GM18873 (cell line): ENCODE results near the gene EXOC3L4.

Experiments
- ATAC-seq: cut with Tn5 transposase; IDR thresholded peaks from one replicate; pipeline ENCODE4 v1.9.1; 2021; ENCODE audit warnings: mild to moderate bottlenecking, moderate library complexity, moderate number of reproducible peaks; ENCODE audit not compliant: unreplicated experiment, low FRiP score

Gene EXOC3L4

DNA sequence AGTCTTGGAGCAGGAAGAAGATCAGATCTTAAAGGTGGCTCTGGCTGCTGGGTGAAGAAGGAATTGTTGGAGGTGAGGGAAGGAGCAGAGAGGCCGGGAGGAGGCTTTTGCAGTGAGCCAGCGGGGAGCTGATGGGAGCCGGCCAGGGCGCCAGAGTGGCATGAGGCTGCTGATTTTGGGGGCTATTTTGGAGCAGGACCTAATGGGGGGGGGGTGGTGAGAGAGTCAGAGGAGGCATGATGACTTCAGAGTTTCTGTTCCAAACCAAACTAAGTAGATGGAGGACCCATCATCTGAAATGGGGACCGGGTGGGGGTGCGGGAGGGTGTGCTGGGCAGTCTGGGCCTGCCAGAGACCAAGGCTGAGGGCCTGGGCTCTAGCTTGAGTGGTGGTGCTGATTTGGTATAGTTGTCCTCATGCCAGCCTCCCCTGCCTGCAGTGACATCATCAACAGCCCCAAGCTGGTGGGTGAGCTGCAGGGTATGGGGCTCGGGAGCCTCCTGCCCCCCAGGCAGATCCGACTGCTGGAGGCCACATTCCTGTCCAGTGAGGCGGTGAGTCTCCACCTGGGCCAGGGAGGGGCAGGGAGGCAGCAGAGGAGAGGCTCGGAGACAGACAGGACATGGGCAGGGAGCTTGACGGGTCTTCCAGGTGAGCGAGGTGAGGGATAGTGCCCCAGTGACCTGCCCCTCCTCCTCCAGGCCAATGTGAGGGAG, 34.9 kb downstream of the EXOC3L4 start:
- no peak for ATAC-seq

- ATAC-seq = no peak
Observed at GRCh38 chr14:103130017-103130764, 35.7 kb downstream of the EXOC3L4 start.

DNA sequence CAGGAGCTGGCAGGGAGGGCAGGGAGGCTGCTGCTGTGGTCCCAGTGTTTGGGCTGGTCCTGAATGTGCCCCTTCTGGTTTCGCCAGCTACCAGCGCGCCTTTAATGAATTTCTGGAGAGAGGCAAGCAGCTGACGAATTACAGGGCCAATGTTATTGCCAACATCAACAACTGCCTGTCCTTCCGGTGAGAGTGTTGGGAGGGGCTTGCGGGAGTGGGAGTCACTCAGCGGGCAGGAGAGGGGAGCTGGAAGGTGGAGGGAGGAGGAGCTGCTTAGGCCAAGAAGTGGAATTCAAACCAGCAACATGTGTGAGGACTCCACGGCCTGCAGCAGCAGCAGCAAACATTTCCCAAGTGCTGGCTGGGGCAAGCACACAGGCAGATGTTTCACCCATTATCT, 36.4 kb downstream of the EXOC3L4 start:
- no peak for ATAC-seq

- ATAC-seq = no peak
Observed at GRCh38 chr14:103131580-103131979, 37.1 kb downstream of the EXOC3L4 start.

DNA sequence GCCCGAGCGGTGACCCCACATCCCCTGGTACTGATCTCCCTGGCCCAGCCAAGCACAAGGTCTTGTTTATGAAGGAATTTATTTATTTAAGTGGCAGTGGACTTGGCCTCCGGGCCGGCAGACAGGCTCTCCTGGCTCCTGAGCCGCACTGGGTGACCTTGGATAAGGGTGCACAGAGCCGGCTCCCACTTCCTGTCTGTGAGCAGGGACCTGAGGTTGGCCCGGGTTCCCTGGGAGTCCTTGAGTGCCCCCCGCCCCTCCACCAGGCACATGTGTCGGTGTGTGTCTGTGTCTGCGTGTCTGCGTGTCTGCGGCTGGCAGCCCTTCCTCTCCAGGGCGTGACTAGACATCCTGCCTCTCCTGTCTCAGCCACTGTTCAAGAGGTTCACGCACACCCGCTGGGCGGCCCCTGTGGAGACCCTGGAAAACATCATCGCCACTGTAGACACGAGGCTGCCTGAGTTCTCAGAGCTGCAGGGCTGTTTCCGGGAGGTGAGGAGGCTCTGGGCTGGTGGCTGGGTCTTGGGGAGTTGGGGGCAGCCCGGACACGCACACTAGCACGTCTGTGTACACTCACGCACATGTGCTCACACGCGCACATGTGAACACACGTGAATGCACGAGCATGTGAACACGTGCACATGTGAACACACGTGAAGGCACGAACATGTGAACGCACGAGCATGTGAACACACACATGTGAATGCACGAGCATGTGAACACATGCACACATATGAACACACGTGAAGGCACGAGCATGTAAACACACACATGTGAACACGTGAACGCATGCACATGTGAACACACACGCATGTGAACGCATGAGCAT, 38.1 kb downstream of the EXOC3L4 start:
- ATAC-seq = no peak

- no peak for ATAC-seq
Observed at GRCh38 chr14:103133210-103134140, 39.0 kb downstream of the EXOC3L4 start.

DNA sequence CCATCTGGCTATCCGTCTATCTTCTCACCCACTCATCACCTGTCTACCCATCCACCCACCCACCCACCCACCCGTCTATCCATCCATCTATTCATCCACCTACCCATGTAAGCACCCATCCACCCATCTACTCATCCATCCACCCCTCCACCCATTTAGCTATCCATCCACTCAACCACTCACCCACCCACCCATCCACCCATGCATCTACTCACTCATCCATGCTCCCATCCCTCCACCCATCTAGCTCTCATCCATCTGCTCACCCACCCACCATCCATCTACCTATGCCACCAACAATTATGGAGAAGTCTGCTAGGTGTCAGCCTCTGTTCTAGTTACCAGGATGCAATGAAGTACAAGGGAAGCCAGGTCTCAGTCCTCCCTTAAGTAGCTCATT, 39.9 kb downstream of the EXOC3L4 start:
- no peak for ATAC-seq

DNA sequence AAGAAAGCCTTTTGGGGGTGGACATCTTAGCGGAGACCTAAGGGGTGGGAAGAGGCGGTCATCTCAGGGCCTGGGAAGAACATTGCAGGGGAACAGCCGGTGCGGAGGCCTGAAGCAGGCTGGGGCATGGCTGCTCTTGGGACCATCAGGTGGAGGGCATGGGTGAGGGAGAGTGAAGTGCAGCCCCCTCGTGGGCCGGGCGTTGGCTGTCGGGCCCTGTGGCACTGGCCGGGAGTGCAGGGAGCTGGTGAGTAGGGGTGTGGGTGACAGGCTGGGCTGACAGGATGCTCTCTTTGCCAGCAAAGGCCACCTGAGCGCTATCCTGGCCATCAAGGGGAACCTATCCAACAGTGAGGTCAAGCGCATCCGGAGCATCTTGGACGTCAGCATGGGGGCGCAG, 40.4 kb downstream of the EXOC3L4 start:
- ATAC-seq = no peak

DNA sequence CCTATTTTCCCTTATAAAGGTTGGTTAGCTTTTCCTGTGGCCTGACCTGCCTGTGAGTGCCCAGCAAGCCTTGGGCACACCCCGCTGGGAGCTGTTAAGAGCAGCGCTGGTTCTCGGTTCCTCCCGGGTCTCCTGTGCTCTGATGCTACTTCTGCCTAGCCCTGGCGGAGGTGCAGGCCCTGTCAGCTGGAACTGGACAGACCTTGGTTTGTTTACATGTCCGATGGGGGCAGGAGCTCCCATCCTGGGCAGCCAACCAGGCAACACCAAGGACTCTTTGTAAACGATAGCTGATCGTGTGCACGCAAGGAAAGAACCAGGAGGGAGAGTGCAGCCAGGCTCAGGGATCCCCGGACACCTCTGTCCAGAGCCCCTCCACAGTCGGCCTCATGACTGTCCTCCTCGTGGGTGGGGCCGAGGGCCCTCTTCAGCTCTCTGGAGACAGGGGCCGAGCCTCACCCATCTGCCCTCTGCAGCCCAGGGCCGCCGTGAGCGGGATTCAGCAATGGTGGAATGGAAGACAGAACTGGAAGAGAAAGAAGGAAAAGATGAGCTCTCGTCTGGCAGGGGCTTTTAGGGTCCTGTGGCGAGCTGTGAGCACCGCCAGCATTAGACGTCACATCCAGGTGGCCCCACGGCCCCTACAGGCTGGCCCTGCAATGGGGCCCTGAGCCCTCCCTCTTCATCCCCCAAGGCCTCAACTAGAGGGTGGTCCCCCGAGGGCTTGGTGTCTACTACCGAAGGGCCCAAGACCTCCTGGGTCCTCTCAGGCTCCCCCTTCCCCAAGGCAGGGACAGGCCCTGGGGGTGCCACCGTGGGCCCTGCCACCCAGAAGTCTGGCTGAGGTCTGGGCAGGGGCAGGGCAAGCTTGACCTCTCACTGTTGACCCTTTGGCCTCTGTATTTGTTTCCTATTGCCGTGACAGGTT, 41.1 kb downstream of the EXOC3L4 start:
- no peak for ATAC-seq

DNA sequence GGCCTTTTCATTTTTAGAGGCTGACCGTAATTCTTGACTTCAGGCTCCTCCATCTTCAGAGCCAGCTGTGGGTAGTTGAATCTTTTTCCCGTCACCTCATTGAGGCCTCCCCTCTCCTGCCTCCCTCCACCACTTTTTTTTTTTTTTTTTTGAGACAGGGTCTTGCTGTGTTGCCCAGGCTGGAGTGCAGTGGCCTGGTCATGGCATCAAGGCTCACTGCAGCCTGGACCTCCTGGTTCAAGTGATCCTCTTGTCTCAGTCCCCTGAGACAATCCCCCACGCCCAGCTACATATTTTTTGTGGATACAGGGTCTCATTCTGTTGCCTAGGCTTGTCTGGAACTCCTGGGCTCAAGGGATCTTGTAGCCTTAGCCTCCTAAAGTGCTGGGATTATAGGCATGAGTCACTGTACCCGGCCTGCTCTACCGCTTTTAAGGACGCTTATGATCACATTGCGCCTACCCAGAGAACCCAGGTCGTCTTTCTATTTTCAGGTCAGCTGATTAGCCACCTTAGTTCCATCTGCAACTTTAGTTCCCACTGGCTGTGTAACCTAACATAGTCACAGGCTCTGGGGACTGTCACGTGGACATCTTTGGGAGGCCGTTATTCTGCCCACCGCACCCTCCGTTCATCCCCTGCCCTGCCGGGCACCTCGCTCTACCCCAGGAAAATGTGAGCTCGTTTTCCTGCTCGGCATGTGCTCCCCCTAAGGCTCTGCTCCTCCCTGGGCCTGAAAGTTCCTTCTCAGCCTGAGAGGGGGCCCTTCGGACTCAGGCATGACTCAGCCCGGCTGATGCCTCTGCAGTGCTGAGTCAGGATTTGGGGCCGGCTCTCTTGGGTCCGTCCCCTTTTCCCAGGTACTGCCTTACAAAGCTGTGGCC, 42.1 kb downstream of the EXOC3L4 start:
- ATAC-seq = no peak

- no peak for ATAC-seq
Observed at GRCh38 chr14:103137689-103138300, 43.3 kb downstream of the EXOC3L4 start.

DNA sequence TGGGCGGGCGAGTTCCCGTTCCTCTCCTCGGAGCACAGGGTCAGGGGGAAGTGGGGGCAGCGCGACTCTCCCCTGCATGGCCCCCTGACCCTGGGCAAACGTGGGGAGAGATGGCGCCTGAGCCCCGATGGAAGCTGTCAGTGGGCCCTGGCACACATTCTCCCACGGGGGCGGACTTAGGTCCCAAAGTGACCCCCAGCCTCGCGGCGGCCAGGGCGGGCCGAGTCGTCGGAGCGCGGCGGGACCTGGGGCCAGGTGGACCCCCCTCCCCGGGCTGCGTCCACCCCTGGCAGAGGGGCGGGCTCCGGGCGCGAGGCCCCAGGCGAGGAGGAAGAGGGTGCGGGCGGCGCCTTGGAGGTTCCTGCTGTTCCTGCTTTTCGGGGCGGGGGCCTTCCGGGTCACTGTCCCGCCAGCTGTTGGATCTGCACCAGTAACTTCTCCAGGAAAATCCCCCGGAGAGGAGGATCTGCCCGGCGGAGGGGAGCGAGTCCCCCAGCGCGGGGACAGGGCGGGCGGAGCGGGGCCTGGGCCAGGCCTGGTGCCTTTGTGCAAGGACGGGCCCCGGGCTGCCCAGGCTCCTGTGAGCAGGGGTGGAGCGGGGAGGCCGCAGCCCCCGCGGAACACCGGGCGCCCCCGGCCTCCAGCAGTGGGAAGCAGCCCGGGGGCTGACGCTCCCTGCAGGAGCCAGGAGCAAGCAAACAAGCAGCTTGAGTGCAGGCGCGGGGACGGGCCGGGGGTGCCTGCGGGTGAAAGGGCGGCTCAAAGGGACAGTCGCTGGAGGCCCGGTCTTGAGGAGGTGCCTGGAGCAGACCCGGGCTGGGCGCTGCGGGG, 44.0 kb downstream of the EXOC3L4 start:
- no peak for ATAC-seq

DNA sequence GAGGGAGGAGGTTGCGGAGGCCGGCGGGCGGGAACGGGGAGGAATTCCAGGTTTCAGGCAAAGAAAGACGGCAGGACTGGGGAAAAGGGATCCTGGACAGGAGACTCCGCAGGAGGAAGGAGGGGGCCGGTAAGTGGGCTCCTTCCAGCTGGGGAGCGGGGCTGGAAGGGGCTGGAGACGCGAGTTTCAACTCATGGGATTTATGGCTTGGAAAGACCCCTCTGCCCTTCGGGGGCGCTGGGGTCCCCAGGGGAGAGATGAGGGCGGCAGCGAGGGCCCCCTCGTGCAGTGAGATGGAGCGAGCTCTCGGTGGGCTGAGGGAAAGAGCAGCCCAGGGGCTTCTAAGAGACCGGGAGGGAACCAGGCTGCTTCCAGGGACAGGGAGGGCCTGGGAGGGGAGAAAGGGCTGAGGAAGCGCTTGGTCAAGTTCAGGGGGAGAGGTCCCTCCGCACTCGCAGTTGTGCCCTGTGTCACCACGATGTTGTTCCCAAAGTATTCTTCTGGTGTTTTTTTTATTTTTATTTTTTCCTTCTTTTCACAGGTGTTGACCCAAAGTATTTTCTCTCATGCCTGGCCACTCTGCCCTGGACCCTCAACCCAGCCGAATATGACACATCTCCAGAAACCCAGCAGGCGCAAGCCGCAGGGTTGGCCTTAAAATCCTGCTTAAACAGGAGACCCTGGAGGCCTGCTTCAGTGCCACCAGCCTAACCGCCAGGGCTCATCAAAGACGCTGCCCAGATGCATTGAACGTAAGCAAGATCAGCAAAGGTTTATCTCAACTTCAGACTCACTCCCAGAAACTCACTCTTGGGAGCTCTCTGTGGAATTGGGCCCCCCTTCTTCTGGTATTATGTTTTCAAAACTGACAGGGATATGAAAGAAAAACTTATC, 44.9 kb downstream of the EXOC3L4 start:
- ATAC-seq = no peak

GRCh38 chr14:103140316-103141109, 46.0 kb downstream of the EXOC3L4 start:
- no peak for ATAC-seq
